Measurements from ENCODE around the gene TSHZ2.

The TSHZ2 gene

GRCh38 chr20:53032046-53032445, 59.9 kb downstream of the TSHZ2 start:
- no peak for DNase-seq

- no peak for DNase-seq
Observed at GRCh38 chr20:53032478-53032932, 60.3 kb downstream of the TSHZ2 start.

GRCh38 chr20:53033176-53033575, 61.0 kb downstream of the TSHZ2 start:
- DNase-seq: no peak

- DNase-seq: no peak
Observed at GRCh38 chr20:53034899-53035298, 62.7 kb downstream of the TSHZ2 start.

GRCh38 chr20:53036992-53037391, 64.8 kb downstream of the TSHZ2 start:
- DNase-seq: peak; percentile 19

- DNase-seq: no peak
Observed at GRCh38 chr20:53037621-53038020, 65.5 kb downstream of the TSHZ2 start.

GRCh38 chr20:53038299-53038698, 66.1 kb downstream of the TSHZ2 start:
- DNase-seq: no peak

GRCh38 chr20:53040693-53041589, 68.8 kb downstream of the TSHZ2 start:
- peak; percentile 96 for DNase-seq

- no peak for DNase-seq
Observed at GRCh38 chr20:53042521-53042920, 70.4 kb downstream of the TSHZ2 start.

GRCh38 chr20:53044296-53044695, 72.1 kb downstream of the TSHZ2 start:
- no peak for DNase-seq

GRCh38 chr20:53045941-53046340, 73.8 kb downstream of the TSHZ2 start:
- DNase-seq: no peak

GRCh38 chr20:53047203-53047602, 75.0 kb downstream of the TSHZ2 start:
- DNase-seq: no peak

GRCh38 chr20:53048387-53048786, 76.2 kb downstream of the TSHZ2 start:
- no peak for DNase-seq

GRCh38 chr20:53050338-53050737, 78.2 kb downstream of the TSHZ2 start:
- DNase-seq: no peak

GRCh38 chr20:53052380-53052779, 80.2 kb downstream of the TSHZ2 start:
- DNase-seq: no peak

GRCh38 chr20:53053595-53053994, 81.4 kb downstream of the TSHZ2 start:
- no peak for DNase-seq

GRCh38 chr20:53055367-53056067, 83.4 kb downstream of the TSHZ2 start:
- no peak for DNase-seq

- DNase-seq: no peak
Observed at GRCh38 chr20:53057579-53057978, 85.4 kb downstream of the TSHZ2 start.

- DNase-seq: no peak
Observed at GRCh38 chr20:53059848-53060247, 87.7 kb downstream of the TSHZ2 start.

GRCh38 chr20:53061192-53062108, 89.3 kb downstream of the TSHZ2 start:
- no peak for DNase-seq

- no peak for DNase-seq
Observed at GRCh38 chr20:53064935-53065334, 92.8 kb downstream of the TSHZ2 start.

GRCh38 chr20:53068241-53068640, 96.1 kb downstream of the TSHZ2 start:
- DNase-seq: no peak

- no peak for DNase-seq
Observed at GRCh38 chr20:53069132-53069531, 97.0 kb downstream of the TSHZ2 start.

Measured in DMS153 (cell line).